GM21423 (cell line): ENCODE data around the gene MRNIP.

Experiments
- ATAC-seq: cut with Tn5 transposase; IDR thresholded peaks from one replicate; pipeline ENCODE4 v1.9.1; 2021; ENCODE audit warnings: mild to moderate bottlenecking, moderate library complexity; ENCODE audit not compliant: unreplicated experiment

MRNIP gene

GRCh38 chr5:179822444-179822990, 36.1 kb downstream of the MRNIP start:
- no peak for ATAC-seq

- no peak for ATAC-seq
Observed at GRCh38 chr5:179822059-179822432, 36.6 kb downstream of the MRNIP start.

GRCh38 chr5:179821298-179822058, 37.1 kb downstream of the MRNIP start:
- peak; percentile 38 for ATAC-seq

GRCh38 chr5:179820483-179821297, 37.9 kb downstream of the MRNIP start, which contains the start of gene SQSTM1:
Gene SQSTM1 (plus strand): TSS chr5:179820905. CDS start chr5:179820937, 32 bp downstream.
- peak; percentile 35 for ATAC-seq

- no peak for ATAC-seq
Observed at GRCh38 chr5:179820127-179820482, 38.5 kb downstream of the MRNIP start.

GRCh38 chr5:179819296-179820126, 39.1 kb downstream of the MRNIP start:
- ATAC-seq = no peak

GRCh38 chr5:179818746-179819295, 39.8 kb downstream of the MRNIP start:
- ATAC-seq = peak; percentile 65

GRCh38 chr5:179817890-179818745, 40.5 kb downstream of the MRNIP start:
- ATAC-seq = no peak

- ATAC-seq = no peak
Observed at GRCh38 chr5:179817470-179817840, 41.2 kb downstream of the MRNIP start.

- no peak for ATAC-seq
Observed at GRCh38 chr5:179816796-179817469, 41.7 kb downstream of the MRNIP start.

- no peak for ATAC-seq
Observed at GRCh38 chr5:179816401-179816795, 42.2 kb downstream of the MRNIP start.

GRCh38 chr5:179815491-179816249, 42.9 kb downstream of the MRNIP start:
- ATAC-seq = no peak

GRCh38 chr5:179814090-179814489, 44.5 kb downstream of the MRNIP start:
- no peak for ATAC-seq

- ATAC-seq = no peak
Observed at GRCh38 chr5:179812997-179813607, 45.5 kb downstream of the MRNIP start.

- ATAC-seq = no peak
Observed at GRCh38 chr5:179812135-179812825, 46.3 kb downstream of the MRNIP start.

- peak; percentile 65 for ATAC-seq
Observed at GRCh38 chr5:179806250-179807048, 52.2 kb downstream of the MRNIP start, which contains the start of gene MGAT4B. Gene MGAT4B (minus strand): TSS chr5:179806866. CDS start chr5:179806583, 283 bp downstream.
